ENCODE measurements around the gene KRTAP10-3.

KRTAP10-3 gene

DNA sequence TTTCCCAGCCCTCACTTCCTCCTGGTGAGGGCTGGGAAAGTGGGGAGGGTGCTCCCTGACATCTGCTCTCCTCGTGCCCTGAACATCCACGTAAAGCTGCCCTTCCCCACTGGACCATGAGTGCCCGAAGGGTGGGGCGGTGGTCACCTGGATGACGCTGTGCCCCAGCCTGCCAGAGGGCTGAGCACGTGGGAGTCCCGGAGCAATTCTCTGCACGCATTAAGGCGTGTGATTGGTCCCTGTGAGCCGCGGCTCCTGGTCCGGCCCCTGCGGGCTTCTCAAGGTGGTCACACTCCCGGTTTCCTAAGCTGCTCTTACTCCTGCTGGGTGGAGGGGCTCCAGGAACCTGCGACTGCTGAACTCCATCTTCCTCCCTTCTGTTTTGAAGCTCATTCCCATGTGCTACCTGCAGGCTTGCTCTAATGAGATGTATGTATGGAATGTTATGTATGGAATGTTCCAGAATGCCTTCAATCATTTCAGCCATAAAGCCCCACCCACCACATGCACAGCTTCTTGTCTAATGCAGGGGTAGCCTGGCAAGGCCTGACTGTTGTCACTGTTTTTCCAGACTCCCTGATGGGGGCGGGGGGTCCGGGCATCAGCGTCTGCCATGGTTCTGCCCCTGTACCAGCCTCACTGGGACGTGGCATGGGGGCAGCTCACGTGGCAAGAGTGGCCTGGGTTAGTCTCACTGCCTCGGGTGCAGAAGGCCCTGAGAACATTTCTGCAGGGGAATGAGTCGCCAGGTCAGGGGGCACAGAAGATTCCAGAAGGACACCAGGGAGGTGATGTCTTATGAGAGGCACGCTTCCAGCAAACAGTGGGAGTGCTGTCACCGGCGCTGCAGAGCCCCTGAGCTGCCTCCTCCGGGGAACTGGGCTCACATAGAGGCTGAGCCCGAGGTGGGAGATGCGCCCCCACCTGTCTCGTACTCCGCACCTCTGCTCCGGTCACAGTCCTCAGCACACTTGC is 38.0 kb downstream of the KRTAP10-3 start:
- TF ChIP-seq POLR2A (IDR thresholded peaks at IDR 0.05; ENCODE audit: low read depth, low read length) (no peak), POLR2AphosphoS5 (IDR thresholded peaks at IDR 0.05; ENCODE audit: low read depth, low read length) (no peak), SPI1 (IDR thresholded peaks at IDR 0.05; ENCODE audit: low read depth, low read length) (no peak), POU2F2 (IDR thresholded peaks at IDR 0.05; ENCODE audit: low read depth, low read length) (no peak), PAX5 (IDR thresholded peaks at IDR 0.05; ENCODE audit: insufficient read depth, low read length, severe bottlenecking) (no peak), TAF1 (IDR thresholded peaks at IDR 0.05; ENCODE audit: low read depth, low read length) (no peak)
- FAIRE-seq = no peak
- no peak for DNase-seq (ENCODE audit: insufficient read length, low spot score)

- FAIRE-seq (no peak), DNase-seq (ENCODE audit: insufficient read length, low spot score) (no peak)
- TF ChIP-seq POU2F2 (IDR thresholded peaks at IDR 0.05; ENCODE audit: low read depth, low read length) (no peak), POLR2A (IDR thresholded peaks at IDR 0.05; ENCODE audit: low read depth, low read length) (no peak), PAX5 (IDR thresholded peaks at IDR 0.05; ENCODE audit: insufficient read depth, low read length, severe bottlenecking) (no peak), TAF1 (IDR thresholded peaks at IDR 0.05; ENCODE audit: low read depth, low read length) (no peak), POLR2AphosphoS5 (IDR thresholded peaks at IDR 0.05; ENCODE audit: low read depth, low read length) (no peak), SPI1 (IDR thresholded peaks at IDR 0.05; ENCODE audit: low read depth, low read length) (no peak)
Measured at GRCh38 chr21:44519346-44520325, 39.0 kb downstream of the KRTAP10-3 start.

GRCh38 chr21:44518686-44519085 is 39.9 kb downstream of the KRTAP10-3 start:
- TF ChIP-seq POLR2AphosphoS5 (IDR thresholded peaks at IDR 0.05; ENCODE audit: low read depth, low read length) = no peak
- FAIRE-seq = no peak
- no peak for DNase-seq (ENCODE audit: insufficient read length, low spot score)

DNA sequence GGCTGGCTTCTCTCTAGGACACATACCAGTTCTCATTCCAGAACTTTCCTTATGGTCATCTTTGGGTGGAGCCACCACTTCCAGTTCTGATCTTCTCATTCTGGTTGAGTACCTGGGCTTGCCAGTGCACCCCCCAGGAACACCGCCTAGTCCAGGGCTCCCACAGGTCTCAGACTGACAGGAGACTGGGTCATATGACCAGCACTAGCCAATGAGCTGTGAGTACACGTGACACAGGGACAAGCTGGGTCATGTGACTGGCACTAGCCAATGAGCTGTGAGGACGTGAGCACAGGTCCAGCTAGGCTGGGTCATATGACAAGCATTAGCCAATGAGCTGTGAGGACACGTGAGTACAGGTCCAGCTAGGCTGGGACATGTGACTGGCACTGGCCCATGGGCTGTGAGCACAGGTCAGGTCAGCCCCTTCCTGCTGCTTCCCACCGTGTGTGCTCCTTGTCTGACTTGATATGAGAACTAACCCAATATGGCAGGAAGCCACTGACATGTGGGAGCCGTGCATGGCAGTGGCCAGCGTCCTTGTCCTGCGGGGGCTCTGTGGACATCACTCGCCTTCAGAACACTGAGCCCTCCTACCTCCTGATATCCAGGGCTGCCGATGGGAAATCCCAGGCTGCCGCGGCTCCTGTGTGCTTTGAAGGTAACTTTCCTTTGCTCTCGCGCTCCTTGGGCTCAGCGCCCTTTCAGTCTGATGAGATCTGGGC is 41.3 kb downstream of the KRTAP10-3 start:
- FAIRE-seq = peak; percentile 68
- DNase-seq (ENCODE audit: insufficient read length, low spot score) = no peak

DNA sequence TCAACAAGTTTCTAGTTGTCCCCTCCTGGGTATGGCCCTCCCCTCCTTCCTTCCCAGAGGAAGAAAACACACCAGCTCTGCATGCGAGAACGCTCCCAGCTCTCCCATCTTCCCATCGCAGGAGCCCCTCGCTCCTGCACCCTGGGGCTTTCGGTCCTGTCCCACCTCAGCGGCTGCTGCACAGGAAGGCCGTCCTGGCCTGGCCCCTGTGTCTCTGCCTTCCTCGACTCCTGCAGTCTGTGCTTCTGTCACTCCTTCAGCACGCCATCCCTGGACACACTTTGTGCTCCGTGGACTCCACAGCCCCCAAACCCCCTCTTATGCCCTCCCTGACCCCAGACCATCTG is 41.8 kb downstream of the KRTAP10-3 start:
- DNase-seq (ENCODE audit: insufficient read length, low spot score) = no peak
- no peak for TF ChIP-seq SPI1 (IDR thresholded peaks at IDR 0.05; ENCODE audit: low read depth, low read length)
- no peak for TF ChIP-seq POLR2A (IDR thresholded peaks at IDR 0.05; ENCODE audit: low read depth, low read length)
- no peak for TF ChIP-seq PAX5 (IDR thresholded peaks at IDR 0.05; ENCODE audit: insufficient read depth, low read length, severe bottlenecking)
- TF ChIP-seq POLR2AphosphoS5 (IDR thresholded peaks at IDR 0.05; ENCODE audit: low read depth, low read length) = no peak
- no peak for TF ChIP-seq POU2F2 (IDR thresholded peaks at IDR 0.05; ENCODE audit: low read depth, low read length)
- no peak for TF ChIP-seq TAF1 (IDR thresholded peaks at IDR 0.05; ENCODE audit: low read depth, low read length)

More for the DNA sequence above, 41.3 kb downstream of the KRTAP10-3 start:
- no peak for TF ChIP-seq PAX5 (IDR thresholded peaks at IDR 0.05; ENCODE audit: insufficient read depth, low read length, severe bottlenecking)
- TF ChIP-seq TAF1 (IDR thresholded peaks at IDR 0.05; ENCODE audit: low read depth, low read length) = no peak
- no peak for TF ChIP-seq POLR2AphosphoS5 (IDR thresholded peaks at IDR 0.05; ENCODE audit: low read depth, low read length)

DNA sequence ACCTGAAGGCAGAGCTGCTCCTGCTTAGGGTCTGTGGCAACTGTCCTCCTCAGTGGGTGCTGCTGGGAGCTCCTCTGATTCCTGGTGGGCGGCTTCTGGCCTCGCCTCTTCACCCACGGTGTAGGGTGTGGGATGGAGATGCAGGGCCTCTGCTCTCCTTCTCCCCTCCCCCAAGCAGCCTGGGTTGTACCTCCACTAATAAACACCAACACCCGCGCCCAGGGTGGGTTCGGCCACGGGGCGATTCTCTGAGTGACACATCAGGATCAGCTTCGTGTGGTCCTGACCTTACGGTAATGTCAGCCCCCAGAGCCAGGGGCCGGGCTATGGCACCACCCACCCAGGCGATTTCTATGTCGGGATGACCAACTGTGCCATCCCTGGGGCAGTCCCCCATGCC is 42.3 kb downstream of the KRTAP10-3 start:
- FAIRE-seq = no peak
- no peak for DNase-seq (ENCODE audit: insufficient read length, low spot score)
- TF ChIP-seq SPI1 (IDR thresholded peaks at IDR 0.05; ENCODE audit: low read depth, low read length) (no peak), TAF1 (IDR thresholded peaks at IDR 0.05; ENCODE audit: low read depth, low read length) (no peak), PAX5 (IDR thresholded peaks at IDR 0.05; ENCODE audit: insufficient read depth, low read length, severe bottlenecking) (no peak), POU2F2 (IDR thresholded peaks at IDR 0.05; ENCODE audit: low read depth, low read length) (no peak), POLR2A (IDR thresholded peaks at IDR 0.05; ENCODE audit: low read depth, low read length) (no peak), POLR2AphosphoS5 (IDR thresholded peaks at IDR 0.05; ENCODE audit: low read depth, low read length) (no peak)

More for the DNA sequence above, 41.8 kb downstream of the KRTAP10-3 start:
- FAIRE-seq = no peak

- no peak for TF ChIP-seq SPI1 (IDR thresholded peaks at IDR 0.05; ENCODE audit: low read depth, low read length)
- no peak for TF ChIP-seq POLR2A (IDR thresholded peaks at IDR 0.05; ENCODE audit: low read depth, low read length)
- TF ChIP-seq PAX5 (IDR thresholded peaks at IDR 0.05; ENCODE audit: insufficient read depth, low read length, severe bottlenecking) = no peak
- no peak for TF ChIP-seq POLR2AphosphoS5 (IDR thresholded peaks at IDR 0.05; ENCODE audit: low read depth, low read length)
- TF ChIP-seq POU2F2 (IDR thresholded peaks at IDR 0.05; ENCODE audit: low read depth, low read length) = no peak
- no peak for TF ChIP-seq TAF1 (IDR thresholded peaks at IDR 0.05; ENCODE audit: low read depth, low read length)
- no peak for FAIRE-seq
- no peak for DNase-seq (ENCODE audit: insufficient read length, low spot score)
Measured at GRCh38 chr21:44515359-44516165, 43.0 kb downstream of the KRTAP10-3 start.

DNA sequence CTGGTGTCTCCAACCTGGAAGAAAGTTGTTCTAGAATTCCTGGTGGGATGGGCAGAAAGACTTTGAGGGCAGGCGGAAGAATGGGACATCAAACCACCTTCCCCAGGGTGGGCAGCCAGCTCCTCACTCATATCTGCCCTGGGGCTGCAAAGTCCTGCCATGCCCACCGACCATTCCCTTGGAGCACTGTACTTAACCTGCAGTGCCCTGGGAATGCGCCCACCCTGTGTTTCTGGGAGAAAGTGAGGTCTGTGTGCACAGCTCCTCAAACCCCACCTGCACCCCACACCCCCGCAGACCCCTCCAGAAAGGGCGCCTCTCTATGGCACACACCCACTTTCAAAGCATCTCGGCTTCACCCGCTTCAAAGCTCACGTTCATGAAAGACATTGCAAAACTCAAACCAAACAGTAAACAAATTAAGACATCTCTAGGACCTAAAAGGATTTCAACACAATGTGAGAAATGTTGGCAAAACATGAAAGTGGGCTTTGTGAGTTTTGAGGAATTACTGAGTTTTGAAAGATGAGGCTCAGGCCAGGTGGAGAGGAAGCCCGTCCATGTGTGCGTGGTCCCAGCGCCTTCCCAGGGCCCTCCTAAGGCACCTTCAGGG is 43.7 kb downstream of the KRTAP10-3 start:
- DNase-seq (ENCODE audit: insufficient read length, low spot score) = no peak
- no peak for TF ChIP-seq PAX5 (IDR thresholded peaks at IDR 0.05; ENCODE audit: insufficient read depth, low read length, severe bottlenecking)
- TF ChIP-seq POLR2AphosphoS5 (IDR thresholded peaks at IDR 0.05; ENCODE audit: low read depth, low read length) = no peak
- TF ChIP-seq POU2F2 (IDR thresholded peaks at IDR 0.05; ENCODE audit: low read depth, low read length) = no peak
- no peak for FAIRE-seq
